ENCODE measurements around the gene UBE2J2. TPM values are rescaled to one million over a fixed set of nuclear protein-coding genes. Genes with fewer than 3 reads are reported as not detected.

UBE2J2 gene
- polyA plus RNA-seq, 1 donor from 2014 or later, result 79.7 TPM

DNA sequence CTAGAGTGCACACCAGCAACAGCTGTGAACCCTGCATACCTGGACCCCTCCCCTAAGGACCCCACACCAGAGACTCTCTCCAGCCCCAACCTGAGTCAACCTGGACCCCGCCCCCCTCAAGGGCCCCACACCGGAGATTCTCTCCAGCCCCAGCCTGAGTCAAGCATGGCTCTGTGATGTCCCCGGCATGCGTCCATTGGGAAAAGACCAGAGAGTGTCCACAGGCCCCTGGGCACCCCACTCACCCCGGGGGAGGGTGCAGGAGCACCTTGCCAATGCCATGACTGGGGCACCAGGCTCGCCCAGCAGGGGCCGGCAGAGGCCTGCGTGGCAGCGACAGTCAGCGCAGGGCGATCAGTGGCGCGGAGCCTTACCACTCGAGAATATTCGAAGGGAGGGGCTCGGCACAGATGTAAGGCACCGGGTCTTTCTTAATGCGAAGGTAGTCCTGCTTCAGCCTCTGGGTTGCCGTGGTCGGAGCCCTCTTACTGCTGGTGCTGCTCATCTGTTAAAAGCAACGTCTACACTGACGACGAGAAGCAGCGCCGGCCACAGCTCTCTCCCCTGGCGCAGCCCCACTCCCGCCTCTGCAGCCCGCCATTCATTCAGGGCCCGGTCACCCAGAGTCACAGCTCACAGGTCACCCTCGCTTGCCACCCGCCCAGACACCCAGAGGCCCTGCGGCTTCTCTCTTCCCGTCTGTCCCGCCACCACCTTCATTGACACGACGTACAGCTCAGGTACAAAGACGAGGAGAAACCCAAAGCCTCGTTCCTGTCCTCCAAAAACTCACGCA lies 6.0 kb downstream of the UBE2J2 start:
- Histone ChIP-seq H3K36me3 (ENCODE audit: insufficient read depth, low read length) (no peaks in the 10 kb centered on the region), H3K27me3 (ENCODE audit: insufficient read depth, low read depth, low read length) (no peaks in the 10 kb centered on the region), H3K9ac (ENCODE audit: low read length) (no peak overlapping the region), H4K20me1 (ENCODE audit: insufficient read depth) (no peaks in the 10 kb centered on the region), H3F3A (ENCODE audit: insufficient read depth, low read length, poor library complexity, severe bottlenecking) (no peaks in the 10 kb centered on the region), H3K9me2 (ENCODE audit: insufficient read depth, low read length) (no peaks in the 10 kb centered on the region), H3K79me2 (replicated peaks; ENCODE audit: insufficient read depth, low read length) (peaks cover 32% of the 10 kb centered on the region), H2AFZ (ENCODE audit: low read depth, low read length) (no peak overlapping the region), H3K4me2 (ENCODE audit: low read length) (no peak overlapping the region), H3K9me3 (ENCODE audit: low read length) (no peaks in the 10 kb centered on the region), H3K4me3 (ENCODE audit: low read length) (no peak overlapping the region), H3K27ac (ENCODE audit: low read length) (no peak overlapping the region)
- TF ChIP-seq, protein P1, sequence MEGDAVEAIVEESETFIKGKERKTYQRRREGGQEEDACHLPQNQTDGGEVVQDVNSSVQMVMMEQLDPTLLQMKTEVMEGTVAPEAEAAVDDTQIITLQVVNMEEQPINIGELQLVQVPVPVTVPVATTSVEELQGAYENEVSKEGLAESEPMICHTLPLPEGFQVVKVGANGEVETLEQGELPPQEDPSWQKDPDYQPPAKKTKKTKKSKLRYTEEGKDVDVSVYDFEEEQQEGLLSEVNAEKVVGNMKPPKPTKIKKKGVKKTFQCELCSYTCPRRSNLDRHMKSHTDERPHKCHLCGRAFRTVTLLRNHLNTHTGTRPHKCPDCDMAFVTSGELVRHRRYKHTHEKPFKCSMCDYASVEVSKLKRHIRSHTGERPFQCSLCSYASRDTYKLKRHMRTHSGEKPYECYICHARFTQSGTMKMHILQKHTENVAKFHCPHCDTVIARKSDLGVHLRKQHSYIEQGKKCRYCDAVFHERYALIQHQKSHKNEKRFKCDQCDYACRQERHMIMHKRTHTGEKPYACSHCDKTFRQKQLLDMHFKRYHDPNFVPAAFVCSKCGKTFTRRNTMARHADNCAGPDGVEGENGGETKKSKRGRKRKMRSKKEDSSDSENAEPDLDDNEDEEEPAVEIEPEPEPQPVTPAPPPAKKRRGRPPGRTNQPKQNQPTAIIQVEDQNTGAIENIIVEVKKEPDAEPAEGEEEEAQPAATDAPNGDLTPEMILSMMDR (IDR thresholded peaks at IDR 0.05; ENCODE audit: poor library complexity, severe bottlenecking), result no peak
- TF ChIP-seq MXI1 (conservative IDR thresholded peaks at IDR 0.05; ENCODE audit: poor library complexity, severe bottlenecking) (no peak), EZH2 (IDR thresholded peaks at IDR 0.05; ENCODE audit: borderline replicate concordance, insufficient read depth, low read length, poor library complexity, severe bottlenecking) (no peak), TAF1 (IDR thresholded peaks at IDR 0.05; ENCODE audit: low read depth) (no peak), POLR2AphosphoS5 (IDR thresholded peaks at IDR 0.05) (no peak), EP300 (conservative IDR thresholded peaks at IDR 0.05; ENCODE audit: poor library complexity, severe bottlenecking) (no peak), RAD21 (conservative IDR thresholded peaks at IDR 0.05) (no peak), SMC3 (conservative IDR thresholded peaks at IDR 0.05; ENCODE audit: poor library complexity) (no peak)
- TF ChIP-seq, protein P2, sequence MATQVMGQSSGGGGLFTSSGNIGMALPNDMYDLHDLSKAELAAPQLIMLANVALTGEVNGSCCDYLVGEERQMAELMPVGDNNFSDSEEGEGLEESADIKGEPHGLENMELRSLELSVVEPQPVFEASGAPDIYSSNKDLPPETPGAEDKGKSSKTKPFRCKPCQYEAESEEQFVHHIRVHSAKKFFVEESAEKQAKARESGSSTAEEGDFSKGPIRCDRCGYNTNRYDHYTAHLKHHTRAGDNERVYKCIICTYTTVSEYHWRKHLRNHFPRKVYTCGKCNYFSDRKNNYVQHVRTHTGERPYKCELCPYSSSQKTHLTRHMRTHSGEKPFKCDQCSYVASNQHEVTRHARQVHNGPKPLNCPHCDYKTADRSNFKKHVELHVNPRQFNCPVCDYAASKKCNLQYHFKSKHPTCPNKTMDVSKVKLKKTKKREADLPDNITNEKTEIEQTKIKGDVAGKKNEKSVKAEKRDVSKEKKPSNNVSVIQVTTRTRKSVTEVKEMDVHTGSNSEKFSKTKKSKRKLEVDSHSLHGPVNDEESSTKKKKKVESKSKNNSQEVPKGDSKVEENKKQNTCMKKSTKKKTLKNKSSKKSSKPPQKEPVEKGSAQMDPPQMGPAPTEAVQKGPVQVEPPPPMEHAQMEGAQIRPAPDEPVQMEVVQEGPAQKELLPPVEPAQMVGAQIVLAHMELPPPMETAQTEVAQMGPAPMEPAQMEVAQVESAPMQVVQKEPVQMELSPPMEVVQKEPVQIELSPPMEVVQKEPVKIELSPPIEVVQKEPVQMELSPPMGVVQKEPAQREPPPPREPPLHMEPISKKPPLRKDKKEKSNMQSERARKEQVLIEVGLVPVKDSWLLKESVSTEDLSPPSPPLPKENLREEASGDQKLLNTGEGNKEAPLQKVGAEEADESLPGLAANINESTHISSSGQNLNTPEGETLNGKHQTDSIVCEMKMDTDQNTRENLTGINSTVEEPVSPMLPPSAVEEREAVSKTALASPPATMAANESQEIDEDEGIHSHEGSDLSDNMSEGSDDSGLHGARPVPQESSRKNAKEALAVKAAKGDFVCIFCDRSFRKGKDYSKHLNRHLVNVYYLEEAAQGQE (IDR thresholded peaks at IDR 0.05; ENCODE audit: borderline replicate concordance), result no peak

DNA sequence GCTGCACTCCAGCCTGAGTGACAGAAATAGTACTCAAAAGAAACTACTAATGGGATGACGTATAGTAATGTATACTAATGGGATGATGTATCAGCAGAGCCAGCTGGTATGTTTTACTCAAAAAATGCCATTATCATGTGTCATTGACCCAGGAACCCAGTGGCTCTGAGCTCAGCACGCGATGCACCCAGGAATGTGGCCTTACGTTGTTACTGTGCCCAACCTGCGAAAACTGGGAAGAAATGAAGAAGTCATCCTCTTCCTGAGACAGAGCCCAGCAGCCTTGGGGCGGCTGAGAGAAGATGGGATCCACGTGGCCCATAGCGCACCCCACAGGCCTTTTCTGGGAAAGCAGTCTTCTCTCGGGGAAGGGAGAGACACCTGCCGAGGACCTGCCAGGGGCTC lies 8.8 kb downstream of the UBE2J2 start:
- Histone ChIP-seq H3K9me3 (ENCODE audit: low read length) (no peaks in the 10 kb centered on the region), H3K79me2 (replicated peaks; ENCODE audit: insufficient read depth, low read length) (peaks cover 4% of the 10 kb centered on the region), H3K9ac (ENCODE audit: low read length) (no peak overlapping the region), H3K27ac (ENCODE audit: low read length) (no peak overlapping the region), H4K20me1 (ENCODE audit: insufficient read depth) (no peaks in the 10 kb centered on the region), H3K4me3 (ENCODE audit: low read length) (no peak overlapping the region), H2AFZ (ENCODE audit: low read depth, low read length) (no peak overlapping the region), H3K9me2 (ENCODE audit: insufficient read depth, low read length) (no peaks in the 10 kb centered on the region), H3K36me3 (ENCODE audit: insufficient read depth, low read length) (no peaks in the 10 kb centered on the region), H3K4me2 (ENCODE audit: low read length) (no peak overlapping the region), H3F3A (ENCODE audit: insufficient read depth, low read length, poor library complexity, severe bottlenecking) (no peaks in the 10 kb centered on the region), H3K27me3 (ENCODE audit: insufficient read depth, low read depth, low read length) (no peaks in the 10 kb centered on the region)
- TF ChIP-seq MXI1 (conservative IDR thresholded peaks at IDR 0.05; ENCODE audit: poor library complexity, severe bottlenecking), result no peak
- no peak for TF ChIP-seq SMC3 (conservative IDR thresholded peaks at IDR 0.05; ENCODE audit: poor library complexity)
- TF ChIP-seq RAD21 (conservative IDR thresholded peaks at IDR 0.05), result no peak
- TF ChIP-seq, protein P1 (IDR thresholded peaks at IDR 0.05; ENCODE audit: poor library complexity, severe bottlenecking), result no peak
- TF ChIP-seq EZH2 (IDR thresholded peaks at IDR 0.05; ENCODE audit: borderline replicate concordance, insufficient read depth, low read length, poor library complexity, severe bottlenecking), result no peak

Data from neural cell (in vitro differentiated cells).